ENCODE results near the gene TARS2.

DNA sequence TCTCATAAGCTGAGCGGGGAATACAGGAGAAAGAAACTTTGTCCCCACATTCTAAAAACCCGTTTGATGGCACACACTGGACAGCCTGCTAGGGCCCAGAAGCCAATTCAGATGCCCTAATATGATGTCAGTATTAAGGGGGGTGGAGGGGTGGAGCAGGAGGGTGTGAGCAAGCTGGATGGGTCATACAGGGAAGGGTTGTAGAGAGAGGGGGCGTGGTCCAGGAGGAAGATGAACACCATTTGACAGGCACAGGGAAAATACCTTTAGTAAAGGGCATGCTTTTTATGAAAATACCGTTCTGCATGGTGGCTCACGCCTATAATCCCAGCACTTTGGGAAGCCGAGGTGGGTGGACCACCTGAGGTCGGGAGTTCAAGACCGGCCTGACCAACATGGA, 6.0 kb downstream of the TARS2 start:
- TF ChIP-seq CTCF (IDR thresholded peaks at IDR 0.05), result no peak
- no peak for TF ChIP-seq EZH2phosphoT487 (IDR thresholded peaks at IDR 0.05)
- TF ChIP-seq EZH2 (IDR thresholded peaks at IDR 0.05), result no peak

All from neural progenitor cell (in vitro differentiated cells).